ENCODE data around the gene FAM107B. TPM values are rescaled to one million over a fixed set of nuclear protein-coding genes. Genes with fewer than 3 reads are reported as not detected.

Gene FAM107B
- total and polyA plus RNA-seq, 10 of the 15 experiments (the other 5 are each of a cell fraction or from before 2014, with no cell fraction given), result 22.9 to 162 (median 86.6) TPM

DNA sequence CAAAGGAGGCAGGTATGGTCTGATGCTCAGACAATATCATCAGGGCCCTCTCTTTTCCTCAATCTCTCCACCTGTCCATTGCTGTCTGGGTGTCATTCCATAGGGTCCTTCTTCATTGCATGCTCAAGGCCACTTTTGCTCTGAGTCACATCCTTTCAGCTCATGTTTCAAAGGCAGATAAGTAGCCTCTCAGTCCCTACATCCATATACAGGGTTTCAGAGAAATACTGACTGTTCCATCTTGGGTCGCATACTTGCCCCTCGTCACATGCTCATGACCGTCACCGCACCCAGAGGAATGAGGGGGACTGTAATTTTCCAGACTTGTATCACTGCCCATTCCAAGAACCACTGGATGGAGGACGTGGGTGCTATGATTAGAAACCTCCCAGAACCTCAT is 93.4 kb downstream of the FAM107B start:
- Histone ChIP-seq H3K4me3 (no peak overlapping the region), H4K20me1 (ENCODE audit: control insufficient read depth, insufficient read depth) (no peaks in the 10 kb centered on the region), H3K9me3 (replicated peaks; ENCODE audit: control insufficient read depth, insufficient read depth, low read length) (no peaks in the 10 kb centered on the region; the same call in 2 of the 3 replicates), H3K27ac (ENCODE audit: control insufficient read depth, insufficient read depth) (no peak overlapping the region), H3K79me2 (ENCODE audit: control insufficient read depth, insufficient read depth, low read length) (no peaks in the 10 kb centered on the region), H3K36me3 (ENCODE audit: control insufficient read depth in 2 of 2, insufficient read depth in 2 of 2, low read length in 1 of 2) (no peaks in the 10 kb centered on the region), H3K4me1 (ENCODE audit: control insufficient read depth, insufficient read depth, low read length) (peaks cover 1% of the 10 kb centered on the region; the same call in 1 of the 2 replicates), H3K9ac (ENCODE audit: control insufficient read depth, insufficient read depth, low read length) (no peak overlapping the region), H3K27me3 (replicated peaks in 1 of 2; ENCODE audit: control insufficient read depth in 2 of 2, insufficient read depth in 2 of 2, low read length in 1 of 2) (no peaks in the 10 kb centered on the region), H2AFZ (ENCODE audit: control insufficient read depth, low read depth, low read length) (no peak overlapping the region), H3K4me2 (ENCODE audit: control insufficient read depth, insufficient read depth) (no peak overlapping the region)
- RAD21 ChIA-PET (ENCODE audit: unreplicated experiment), result no interaction called here
- ATAC-seq (no peak), DNase-seq (ENCODE audit: low read depth, low spot score) (no peak), FAIRE-seq (no peak)
- in situ Hi-C loops (cut with MboI), result no loop called here
- 74% methylated on average over 5 of the region's 5 CpGs for WGBS (ENCODE audit: insufficient coverage, insufficient replicate concordance, low lambda C conversion rate, missing lambda C conversion rate)
- intact Hi-C loops (cut with micrococcal nuclease; ENCODE audit: unreplicated experiment), result no loop called here
- POLR2A ChIA-PET, result no interaction called here
- SMC1A ChIA-PET (ENCODE audit: uncharacterized antibody, unreplicated experiment), result interaction anchor here (1.4 kb wide), 1 partner anchor 33 kb away, joined by 3 read pairs; no protein-coding TSS in a partner anchor
- BruUV-seq (replicated peaks), result no TSS peak
- CTCF ChIA-PET, result no interaction called here
- TF ChIP-seq CREB1 (IDR thresholded peaks at IDR 0.05; ENCODE audit: low read depth) (no peak), NR2C2 (IDR thresholded peaks at IDR 0.05; ENCODE audit: borderline replicate concordance, control insufficient read depth, insufficient read length, low read depth) (no peak), GABPA (IDR thresholded peaks at IDR 0.05; ENCODE audit: low read depth) (no peak)

DNA sequence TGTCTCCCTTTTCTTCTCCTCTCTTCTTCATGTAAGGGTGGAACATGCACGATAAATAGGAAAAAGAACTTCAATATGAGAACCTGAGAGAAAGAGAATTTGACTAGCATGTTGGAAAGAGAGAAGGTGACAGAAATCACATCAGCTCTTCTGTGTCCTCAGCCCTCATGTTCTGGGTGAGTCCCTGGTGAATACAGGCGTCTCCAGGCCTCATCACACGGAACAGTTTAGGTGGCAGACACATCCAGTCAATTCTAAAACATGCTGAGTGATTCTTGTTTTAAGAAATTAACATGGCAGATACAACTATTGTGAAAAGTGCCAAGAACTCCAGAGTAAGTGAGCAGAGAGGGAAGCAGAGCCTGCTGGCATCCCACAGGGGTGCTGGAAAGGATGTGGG is 96.1 kb downstream of the FAM107B start:
- H3K79me2 ChIP-seq (ENCODE audit: control insufficient read depth, insufficient read depth, low read length), result no peaks in the 10 kb centered on the region
- DNase-seq (ENCODE audit: low read depth, low spot score) (no peak), FAIRE-seq (no peak), ATAC-seq (no peak)
- no peak overlapping the region for H3K9ac ChIP-seq (ENCODE audit: control insufficient read depth, insufficient read depth, low read length)
- WGBS (ENCODE audit: insufficient coverage, insufficient replicate concordance, low lambda C conversion rate, missing lambda C conversion rate), result 11% methylated on average over 3 of the region's 3 CpGs
- no peaks in the 10 kb centered on the region for H4K20me1 ChIP-seq (ENCODE audit: control insufficient read depth, insufficient read depth)
- H3K4me1 ChIP-seq (ENCODE audit: control insufficient read depth, insufficient read depth, low read length), result no peaks in the 10 kb centered on the region
- H2AFZ ChIP-seq (ENCODE audit: control insufficient read depth, low read depth, low read length), result no peak overlapping the region
- H3K27me3 ChIP-seq (replicated peaks in 1 of 2; ENCODE audit: control insufficient read depth in 2 of 2, insufficient read depth in 2 of 2, low read length in 1 of 2), result no peaks in the 10 kb centered on the region; a peak in 1 of 4 replicates
- RAD21 ChIA-PET (ENCODE audit: unreplicated experiment), result no interaction called here
- H3K27ac ChIP-seq (ENCODE audit: control insufficient read depth, insufficient read depth), result no peak overlapping the region
- BruUV-seq (replicated peaks), result no TSS peak
- intact Hi-C loops (cut with micrococcal nuclease; ENCODE audit: unreplicated experiment) (no loop called here), in situ Hi-C loops (cut with MboI) (no loop called here)
- CTCF ChIA-PET, result no interaction called here
- SMC1A ChIA-PET (ENCODE audit: uncharacterized antibody, unreplicated experiment), result no interaction called here
- no peak overlapping the region for H3K4me3 ChIP-seq
- H3K4me2 ChIP-seq (ENCODE audit: control insufficient read depth, insufficient read depth), result no peak overlapping the region
- no peaks in the 10 kb centered on the region for H3K36me3 ChIP-seq (ENCODE audit: control insufficient read depth in 2 of 2, insufficient read depth in 2 of 2, low read length in 1 of 2)
- POLR2A ChIA-PET, result no interaction called here
- H3K9me3 ChIP-seq (replicated peaks; ENCODE audit: control insufficient read depth, insufficient read depth, low read length), result no peaks in the 10 kb centered on the region
- TF ChIP-seq, protein P1, sequence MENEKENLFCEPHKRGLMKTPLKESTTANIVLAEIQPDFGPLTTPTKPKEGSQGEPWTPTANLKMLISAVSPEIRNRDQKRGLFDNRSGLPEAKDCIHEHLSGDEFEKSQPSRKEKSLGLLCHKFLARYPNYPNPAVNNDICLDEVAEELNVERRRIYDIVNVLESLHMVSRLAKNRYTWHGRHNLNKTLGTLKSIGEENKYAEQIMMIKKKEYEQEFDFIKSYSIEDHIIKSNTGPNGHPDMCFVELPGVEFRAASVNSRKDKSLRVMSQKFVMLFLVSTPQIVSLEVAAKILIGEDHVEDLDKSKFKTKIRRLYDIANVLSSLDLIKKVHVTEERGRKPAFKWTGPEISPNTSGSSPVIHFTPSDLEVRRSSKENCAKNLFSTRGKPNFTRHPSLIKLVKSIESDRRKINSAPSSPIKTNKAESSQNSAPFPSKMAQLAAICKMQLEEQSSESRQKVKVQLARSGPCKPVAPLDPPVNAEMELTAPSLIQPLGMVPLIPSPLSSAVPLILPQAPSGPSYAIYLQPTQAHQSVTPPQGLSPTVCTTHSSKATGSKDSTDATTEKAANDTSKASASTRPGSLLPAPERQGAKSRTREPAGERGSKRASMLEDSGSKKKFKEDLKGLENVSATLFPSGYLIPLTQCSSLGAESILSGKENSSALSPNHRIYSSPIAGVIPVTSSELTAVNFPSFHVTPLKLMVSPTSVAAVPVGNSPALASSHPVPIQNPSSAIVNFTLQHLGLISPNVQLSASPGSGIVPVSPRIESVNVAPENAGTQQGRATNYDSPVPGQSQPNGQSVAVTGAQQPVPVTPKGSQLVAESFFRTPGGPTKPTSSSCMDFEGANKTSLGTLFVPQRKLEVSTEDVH (IDR thresholded peaks at IDR 0.05; ENCODE audit: low read depth, partially characterized antibody), result no peak
- no peak for TF ChIP-seq NBN (IDR thresholded peaks at IDR 0.05)
- no peak for TF ChIP-seq NFIC (IDR thresholded peaks at IDR 0.05; ENCODE audit: low read depth, low read length)
- no peak for TF ChIP-seq ZNF207 (IDR thresholded peaks at IDR 0.05; ENCODE audit: borderline replicate concordance)
- TF ChIP-seq SREBF2 (IDR thresholded peaks at IDR 0.05; ENCODE audit: low read length), result no peak
- TF ChIP-seq RAD21 (IDR thresholded peaks at IDR 0.05; ENCODE audit: insufficient read depth, low read depth, low read length), result no peak
- no peak for TF ChIP-seq ZSCAN29 (IDR thresholded peaks at IDR 0.05)
- TF ChIP-seq RFX5 (IDR thresholded peaks at IDR 0.05; ENCODE audit: low read depth, low read length), result no peak
- no peak for TF ChIP-seq TCF3 (IDR thresholded peaks at IDR 0.05; ENCODE audit: borderline replicate concordance, insufficient read depth, low read depth, low read length)
- TF ChIP-seq, protein P2, sequence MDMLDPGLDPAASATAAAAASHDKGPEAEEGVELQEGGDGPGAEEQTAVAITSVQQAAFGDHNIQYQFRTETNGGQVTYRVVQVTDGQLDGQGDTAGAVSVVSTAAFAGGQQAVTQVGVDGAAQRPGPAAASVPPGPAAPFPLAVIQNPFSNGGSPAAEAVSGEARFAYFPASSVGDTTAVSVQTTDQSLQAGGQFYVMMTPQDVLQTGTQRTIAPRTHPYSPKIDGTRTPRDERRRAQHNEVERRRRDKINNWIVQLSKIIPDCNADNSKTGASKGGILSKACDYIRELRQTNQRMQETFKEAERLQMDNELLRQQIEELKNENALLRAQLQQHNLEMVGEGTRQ (IDR thresholded peaks at IDR 0.05; ENCODE audit: borderline replicate concordance, low read depth, low read length), result no peak
- no peak for TF ChIP-seq JUNB (IDR thresholded peaks at IDR 0.05)
- TF ChIP-seq ESRRA (IDR thresholded peaks at IDR 0.05; ENCODE audit: low read length), result no peak
- TF ChIP-seq EP300 (IDR thresholded peaks at IDR 0.05; ENCODE audit: borderline replicate concordance in 1 of 2, control insufficient read depth in 1 of 2, low read depth in 2 of 2, low read length in 2 of 2), result no peak

Measured in GM12878 (cell line).